Osteoblast (primary cell): ENCODE results near the gene APOA4. TPM values are rescaled to one million over a fixed set of nuclear protein-coding genes. Genes with fewer than 3 reads are reported as not detected.

Source experiments
- DNase-seq: peaks from one replicate; pipeline ENCODE4 v3.0.0; 2011; ENCODE audit warnings: low spot score, mixed read lengths; ENCODE audit not compliant: insufficient read length; ENCODE audit errors: missing footprints
- H2AFZ ChIP-seq: 2 replicates; pipeline ENCODE4 v1.6.0; 2011; ENCODE audit warnings: mild to moderate bottlenecking, low read length
- H3K27ac ChIP-seq: 2 replicates; pipeline ENCODE4 v1.5.1; 2011; ENCODE audit warnings: mild to moderate bottlenecking, low read depth, low read length, moderate library complexity
- H3K27me3 ChIP-seq: 2 replicates; pipeline ENCODE4 v1.6.0; 2012; ENCODE audit warnings: mild to moderate bottlenecking, control low read depth, inconsistent platforms, low read length, moderate library complexity; ENCODE audit not compliant: insufficient read depth
- H3K36me3 ChIP-seq: 2 replicates; pipeline ENCODE4 v1.5.1; 2011; ENCODE audit warnings: mild to moderate bottlenecking, low read length, control low read depth, moderate library complexity; ENCODE audit not compliant: insufficient read depth
- H3K4me1 ChIP-seq: 2 replicates; pipeline ENCODE4 v1.5.1; 2011; ENCODE audit warnings: mild to moderate bottlenecking, low read length, control low read depth, moderate library complexity; ENCODE audit not compliant: insufficient read depth
- H3K4me2 ChIP-seq: 2 replicates; pipeline ENCODE4 v1.6.0; 2011; ENCODE audit warnings: mild to moderate bottlenecking, low read length; ENCODE audit not compliant: insufficient read depth
- H3K4me3 ChIP-seq: fragments of 200-600 bp; sonication (generic); 3 replicates; pipeline ENCODE4 v1.5.1; 2012; ENCODE audit warnings: mild to moderate bottlenecking, low read length, inconsistent platforms; ENCODE audit not compliant: insufficient read depth
- H3K79me2 ChIP-seq: 2 replicates; pipeline ENCODE4 v1.6.0; 2012; ENCODE audit warnings: mild to moderate bottlenecking, low read length, control low read depth, inconsistent platforms; ENCODE audit not compliant: insufficient read depth
- H3K9me3 ChIP-seq: 2 replicates; pipeline ENCODE4 v1.5.1; 2011; ENCODE audit warnings: low read depth, low read length, control low read depth
- H4K20me1 ChIP-seq: 2 replicates; pipeline ENCODE4 v1.6.0; 2012; ENCODE audit warnings: mild to moderate bottlenecking, low read length, control low read depth; ENCODE audit not compliant: insufficient read depth
- CTCF ChIP-seq: IDR thresholded peaks from 2 replicates; pipeline ENCODE4 v1.5.1; 2011; ENCODE audit warnings: mild to moderate bottlenecking, low read depth, low read length, moderate library complexity; ENCODE audit errors: extremely low read depth
- total RNA-seq: library from RNA; depleted of rRNA; stranded (reverse); fragments of >200 nt; gene quantifications from 2 replicates; pipeline ENCODE4 v1.2.3, GENCODE V29; 2012

APOA4 gene
- total RNA-seq, 1 donor = not detected

DNA sequence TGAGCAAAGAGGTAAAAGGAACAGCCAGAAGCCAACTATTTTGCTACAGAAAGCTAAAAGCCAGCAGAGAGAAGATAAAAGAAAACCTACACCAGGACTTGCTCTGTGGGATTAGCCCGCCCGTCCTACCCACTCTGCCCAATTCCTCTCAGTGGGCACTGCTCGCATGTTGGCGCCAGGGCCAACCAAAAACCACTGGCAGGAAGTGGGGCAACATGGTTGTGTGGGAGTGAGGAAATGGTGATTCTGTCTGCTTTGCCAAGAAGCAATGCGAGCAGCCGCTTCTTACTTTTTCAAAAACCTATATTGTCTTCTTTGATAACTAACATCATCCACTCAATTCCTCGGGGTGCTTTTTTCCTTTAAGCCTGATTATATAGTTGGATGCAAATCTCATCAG is 28.5 kb upstream of the APOA4 start:
- peak overlapping the region; percentile 80 for H3K27ac ChIP-seq
- H2AFZ ChIP-seq = no peak overlapping the region
- no peaks in the 10 kb centered on the region for H4K20me1 ChIP-seq
- H3K4me1 ChIP-seq = peaks cover 37% of the 10 kb centered on the region
- H3K36me3 ChIP-seq = peaks cover 35% of the 10 kb centered on the region
- H3K4me3 ChIP-seq = peak overlapping the region; percentile 12
- H3K9me3 ChIP-seq = no peaks in the 10 kb centered on the region
- peak overlapping the region; percentile 56 for H3K4me2 ChIP-seq
- no peaks in the 10 kb centered on the region for H3K79me2 ChIP-seq
- DNase-seq = peak; percentile 81
- TF ChIP-seq CTCF = no peak
- H3K27me3 ChIP-seq = no peaks in the 10 kb centered on the region

DNA sequence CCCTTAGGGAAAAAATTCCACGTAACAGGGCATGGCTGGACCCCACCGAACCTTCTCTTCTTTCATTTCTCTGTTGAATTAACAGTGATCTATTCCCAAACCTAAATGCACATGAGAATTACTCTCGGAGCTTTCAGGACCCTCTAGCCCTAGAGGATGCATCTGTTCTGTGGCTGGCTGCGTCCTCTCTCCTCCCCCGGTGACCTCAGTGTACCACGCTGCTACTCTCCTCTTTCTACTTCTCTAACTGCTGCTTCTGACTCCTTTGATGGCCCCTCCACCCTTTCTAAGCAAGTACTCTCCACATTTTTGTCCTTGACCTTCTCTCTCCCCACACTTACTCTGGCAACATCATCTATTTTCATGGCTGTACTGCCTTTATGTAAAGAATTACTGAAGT is 26.4 kb upstream of the APOA4 start:
- DNase-seq = no peak
- Histone ChIP-seq H3K4me1 (peaks cover 36% of the 10 kb centered on the region), H3K27me3 (no peaks in the 10 kb centered on the region), H3K4me3 (no peak overlapping the region), H3K27ac (no peak overlapping the region), H4K20me1 (no peaks in the 10 kb centered on the region), H2AFZ (no peak overlapping the region), H3K9me3 (no peaks in the 10 kb centered on the region), H3K4me2 (no peak overlapping the region), H3K79me2 (no peaks in the 10 kb centered on the region), H3K36me3 (peaks cover 47% of the 10 kb centered on the region)
- no peak for TF ChIP-seq CTCF

- Histone ChIP-seq H3K4me1 (peaks cover 32% of the 10 kb centered on the region), H3K27me3 (no peaks in the 10 kb centered on the region), H4K20me1 (no peaks in the 10 kb centered on the region), H3K4me2 (no peak overlapping the region), H3K27ac (no peak overlapping the region), H2AFZ (no peak overlapping the region), H3K79me2 (no peaks in the 10 kb centered on the region), H3K9me3 (no peaks in the 10 kb centered on the region), H3K36me3 (peaks cover 45% of the 10 kb centered on the region), H3K4me3 (no peak overlapping the region)
- no peak for DNase-seq
- no peak for TF ChIP-seq CTCF
Observed at GRCh38 chr11:116849060-116849459, 26.0 kb upstream of the APOA4 start.

- no peak overlapping the region for H3K4me3 ChIP-seq
Observed at GRCh38 chr11:116847612-116848011, 24.5 kb upstream of the APOA4 start.

More at GRCh38 chr11:116847612-116848011, 24.5 kb upstream of the APOA4 start:
- H3K9me3 ChIP-seq = no peaks in the 10 kb centered on the region
- no peak overlapping the region for H3K27ac ChIP-seq
- H2AFZ ChIP-seq = no peak overlapping the region
- H4K20me1 ChIP-seq = no peaks in the 10 kb centered on the region
- no peaks in the 10 kb centered on the region for H3K27me3 ChIP-seq
- H3K79me2 ChIP-seq = no peaks in the 10 kb centered on the region
- DNase-seq = no peak
- H3K4me1 ChIP-seq = peaks cover 17% of the 10 kb centered on the region
- no peak overlapping the region for H3K4me2 ChIP-seq
- no peak for TF ChIP-seq CTCF
- peaks cover 53% of the 10 kb centered on the region for H3K36me3 ChIP-seq
